PFSK-1 (cell line): ENCODE data around the gene CIDEA.

ENCODE experiments used
- FOXP2 ChIP-seq: optimal IDR thresholded peaks from 2 replicates; pipeline ENCODE3; 2011; ENCODE audit warnings: borderline replicate concordance, control low read depth, inconsistent platforms; ENCODE audit not compliant: insufficient read depth; ENCODE audit errors: extremely low read length, extremely low read depth
- POLR2AphosphoS5 ChIP-seq: IDR thresholded peaks from 2 replicates; pipeline ENCODE4 v1.6.1; 2012; ENCODE audit warnings: low read depth, mild to moderate bottlenecking, control low read depth, low read length, moderate library complexity
- SIN3A ChIP-seq: IDR thresholded peaks from 2 replicates; pipeline ENCODE4 v1.6.1; 2012; ENCODE audit warnings: mild to moderate bottlenecking, low read length, moderate library complexity, borderline replicate concordance; ENCODE audit not compliant: insufficient read depth
- TAF1 ChIP-seq: IDR thresholded peaks from 2 replicates; pipeline ENCODE4 v1.6.1; 2012; ENCODE audit warnings: low read length, control low read depth, borderline replicate concordance; ENCODE audit not compliant: insufficient read depth
- TF ChIP-seq, protein P1 (sequence below), 2 experiments: IDR thresholded peaks; 2 replicates each; pipeline versions ENCODE4 v1.6.1 to v1.8.0; 2011 to 2012; ENCODE audit warnings: low read depth in 2 of 2, low read length in 2 of 2, control low read depth in 1 of 2, inconsistent platforms in 1 of 2, mild to moderate bottlenecking in 1 of 2, moderate library complexity in 1 of 2; ENCODE audit not compliant: insufficient read depth in 1 of 2

DNA sequence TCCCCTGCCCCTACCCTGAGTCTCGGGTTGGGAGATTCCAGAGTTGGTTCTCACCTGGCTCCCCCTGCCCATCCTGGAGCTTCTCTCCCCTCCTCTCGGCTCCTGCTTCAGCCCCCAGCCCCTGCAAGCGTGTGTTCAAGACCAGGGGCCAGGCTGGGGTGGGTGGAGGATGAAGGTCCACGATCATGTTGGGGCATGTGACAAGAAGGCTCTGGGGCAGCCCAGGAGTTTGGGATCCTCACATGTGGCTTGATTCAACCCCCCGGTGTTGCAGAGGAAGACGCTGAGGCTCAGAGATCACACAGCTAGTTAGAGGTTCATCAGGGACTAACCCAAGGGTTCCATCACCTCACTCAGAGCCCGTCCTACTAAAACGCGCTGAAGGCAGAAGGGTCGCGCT, 39.7 kb downstream of the CIDEA start:
- TF ChIP-seq POLR2AphosphoS5 (no peak), SIN3A (no peak), TAF1 (no peak), FOXP2 (no peak)
- TF ChIP-seq, protein P1, sequence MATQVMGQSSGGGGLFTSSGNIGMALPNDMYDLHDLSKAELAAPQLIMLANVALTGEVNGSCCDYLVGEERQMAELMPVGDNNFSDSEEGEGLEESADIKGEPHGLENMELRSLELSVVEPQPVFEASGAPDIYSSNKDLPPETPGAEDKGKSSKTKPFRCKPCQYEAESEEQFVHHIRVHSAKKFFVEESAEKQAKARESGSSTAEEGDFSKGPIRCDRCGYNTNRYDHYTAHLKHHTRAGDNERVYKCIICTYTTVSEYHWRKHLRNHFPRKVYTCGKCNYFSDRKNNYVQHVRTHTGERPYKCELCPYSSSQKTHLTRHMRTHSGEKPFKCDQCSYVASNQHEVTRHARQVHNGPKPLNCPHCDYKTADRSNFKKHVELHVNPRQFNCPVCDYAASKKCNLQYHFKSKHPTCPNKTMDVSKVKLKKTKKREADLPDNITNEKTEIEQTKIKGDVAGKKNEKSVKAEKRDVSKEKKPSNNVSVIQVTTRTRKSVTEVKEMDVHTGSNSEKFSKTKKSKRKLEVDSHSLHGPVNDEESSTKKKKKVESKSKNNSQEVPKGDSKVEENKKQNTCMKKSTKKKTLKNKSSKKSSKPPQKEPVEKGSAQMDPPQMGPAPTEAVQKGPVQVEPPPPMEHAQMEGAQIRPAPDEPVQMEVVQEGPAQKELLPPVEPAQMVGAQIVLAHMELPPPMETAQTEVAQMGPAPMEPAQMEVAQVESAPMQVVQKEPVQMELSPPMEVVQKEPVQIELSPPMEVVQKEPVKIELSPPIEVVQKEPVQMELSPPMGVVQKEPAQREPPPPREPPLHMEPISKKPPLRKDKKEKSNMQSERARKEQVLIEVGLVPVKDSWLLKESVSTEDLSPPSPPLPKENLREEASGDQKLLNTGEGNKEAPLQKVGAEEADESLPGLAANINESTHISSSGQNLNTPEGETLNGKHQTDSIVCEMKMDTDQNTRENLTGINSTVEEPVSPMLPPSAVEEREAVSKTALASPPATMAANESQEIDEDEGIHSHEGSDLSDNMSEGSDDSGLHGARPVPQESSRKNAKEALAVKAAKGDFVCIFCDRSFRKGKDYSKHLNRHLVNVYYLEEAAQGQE (IDR thresholded peaks at IDR 0.05; ENCODE audit: insufficient read depth in 1 of 2, low read depth in 2 of 2, low read length in 2 of 2): no peak
